ENCODE data around the gene SLC16A10.

The SLC16A10 gene

GRCh38 chr6:111278731-111279130 is 191.4 kb downstream of the SLC16A10 start:
- Histone ChIP-seq H3K27ac (ENCODE audit: insufficient read depth, low read length, poor library complexity, severe bottlenecking) (no peak overlapping the region), H3K36me3 (ENCODE audit: control insufficient read depth, insufficient read depth, low read length) (peaks cover 44% of the 10 kb centered on the region), H3K9me3 (ENCODE audit: control insufficient read depth, low read length) (peaks cover 14% of the 10 kb centered on the region), H3K27me3 (replicated peaks; ENCODE audit: control insufficient read depth, insufficient read depth, low read length, poor library complexity, severe bottlenecking) (no peaks in the 10 kb centered on the region), H3K4me3 (ENCODE audit: insufficient read depth, low read depth, low read length, poor library complexity, severe bottlenecking) (no peak overlapping the region), H3K4me1 (ENCODE audit: control insufficient read depth, insufficient read depth, low read length, poor library complexity, severe bottlenecking) (no peaks in the 10 kb centered on the region)
- no peak for DNase-seq

GRCh38 chr6:111280445-111280955 is 193.2 kb downstream of the SLC16A10 start:
- Histone ChIP-seq H3K9me3 (ENCODE audit: control insufficient read depth, low read length) (peaks cover 2% of the 10 kb centered on the region), H3K27me3 (replicated peaks; ENCODE audit: control insufficient read depth, insufficient read depth, low read length, poor library complexity, severe bottlenecking) (no peaks in the 10 kb centered on the region), H3K27ac (ENCODE audit: insufficient read depth, low read length, poor library complexity, severe bottlenecking) (no peak overlapping the region), H3K36me3 (ENCODE audit: control insufficient read depth, insufficient read depth, low read length) (peaks cover 27% of the 10 kb centered on the region), H3K4me1 (ENCODE audit: control insufficient read depth, insufficient read depth, low read length, poor library complexity, severe bottlenecking) (no peaks in the 10 kb centered on the region), H3K4me3 (ENCODE audit: insufficient read depth, low read depth, low read length, poor library complexity, severe bottlenecking) (no peak overlapping the region)
- DNase-seq = no peak

Measured in effector memory CD4-positive, alpha-beta T cell (primary cell).